HepG2 (cell line): ENCODE measurements around the gene TP73. TPM values are rescaled to one million over a fixed set of nuclear protein-coding genes. Genes with fewer than 3 reads are reported as not detected.

Experiments
- ATAC-seq: fragments of 200-7000 bp; cut with Tn5 transposase; 3 replicates; pipeline ENCODE4 v1.9.1; 2020; ENCODE audit warnings: mild to moderate bottlenecking, moderate library complexity
- BruUV-seq: library from RNA; stranded (reverse); fragments of 400-500 nt; replicated peaks from 2 replicates; lab custom pipeline; 2021; lab: Mats Ljungman, UMichigan
- CTCF ChIA-PET: fragments of 300-600 bp; formaldehyde crosslinking; extraction: SDS; loops from one replicate; lab custom pipeline; 2021; ENCODE audit warnings: low total read pairs, inconsistent platforms, low intra/inter-chr PET ratio; lab: Yijun Ruan, JAX
- POLR2A ChIA-PET: fragments of 350-600 bp; sonication (Branson Sonifier 250); formaldehyde crosslinking; loops from one replicate; lab custom pipeline; 2020; ENCODE audit warnings: antibody characterized with exemption, inconsistent platforms; lab: Yijun Ruan, JAX
- DNase-seq: peaks from one replicate; pipeline ENCODE4 v3.0.0-alpha.2; 2015; ENCODE audit warnings: low spot score
- FAIRE-seq: peaks from 3 replicates; lab custom pipeline; 2011; peaks lifted over from hg19 to GRCh38; lab: Jason Lieb, UNC
- H2AFZ ChIP-seq: one replicate; pipeline ENCODE4 v1.6.1; 2011; ENCODE audit warnings: low read length, inconsistent platforms
- H3K27ac ChIP-seq: fragments of 300-600 bp; 3 replicates; pipeline ENCODE4 v1.8.0; 2011; ENCODE audit warnings: mixed run types, mild to moderate bottlenecking, mixed read lengths, low read length, inconsistent platforms; ENCODE audit not compliant: insufficient read depth; ENCODE audit errors: extremely low read length
- H3K27me3 ChIP-seq, 2 experiments: fragments of 200-600 bp in 1 of 2; 2 replicates in 1 of 2; 3 replicates in 1 of 2; pipeline versions ENCODE4 v1.6.0 to v1.8.0; 2011; ENCODE audit warnings: low read length in 2 of 2, mild to moderate bottlenecking in 2 of 2, moderate library complexity in 2 of 2, inconsistent platforms in 1 of 2; ENCODE audit not compliant: insufficient read depth in 2 of 2, control insufficient read depth in 1 of 2
- H3K36me3 ChIP-seq, 2 experiments: fragments of 200-600 bp in 1 of 2; replicated peaks in 1 of 2; 2 replicates in 1 of 2; 3 replicates in 1 of 2; pipeline versions ENCODE4 v1.5.1 to v1.8.0; 2011; ENCODE audit warnings: low read length in 2 of 2, inconsistent platforms in 1 of 2; ENCODE audit not compliant: insufficient read depth in 2 of 2, control insufficient read depth in 1 of 2
- H3K4me1 ChIP-seq: 2 replicates; pipeline ENCODE4 v1.5.1; 2012; ENCODE audit warnings: low read length, inconsistent platforms; ENCODE audit not compliant: insufficient read depth
- H3K4me2 ChIP-seq: 2 replicates; pipeline ENCODE4 v1.6.0; 2011; ENCODE audit warnings: low read depth, low read length, inconsistent platforms
- H3K4me3 ChIP-seq, 3 experiments: fragments of 200-600 bp in 1 of 3; sonication (generic), shearing (Covaris generic) in 1 of 3; replicated peaks in 1 of 3; 2 replicates each; pipeline ENCODE4 v1.5.1; 2011 to 2016; ENCODE audit warnings: low read length in 3 of 3, inconsistent platforms in 2 of 3, low read depth in 2 of 3, mild to moderate bottlenecking in 2 of 3, control low read depth in 1 of 3, mixed read lengths in 1 of 3; ENCODE audit not compliant: insufficient read depth in 1 of 3
- H3K79me2 ChIP-seq: one replicate; pipeline ENCODE4 v1.6.1; 2011; ENCODE audit warnings: low read length, inconsistent platforms; ENCODE audit not compliant: insufficient read depth
- H3K9ac ChIP-seq: 2 replicates; pipeline ENCODE4 v1.6.0; 2011; ENCODE audit warnings: mild to moderate bottlenecking, low read depth, low read length, inconsistent platforms; ENCODE audit not compliant: insufficient read depth
- H3K9me3 ChIP-seq: 2 replicates; pipeline ENCODE4 v1.5.1; 2012; ENCODE audit warnings: mild to moderate bottlenecking, low read length
- H4K20me1 ChIP-seq: 2 replicates; pipeline ENCODE4 v1.6.0; 2011; ENCODE audit warnings: inconsistent platforms, mild to moderate bottlenecking, low read length, moderate library complexity; ENCODE audit not compliant: insufficient read depth
- BCL3 ChIP-seq: sonication (generic); formaldehyde crosslinking; IDR thresholded peaks from 2 replicates; pipeline ENCODE4 v1.5.1; 2020; ENCODE audit warnings: mild to moderate bottlenecking, missing genetic modification reagents, moderate library complexity
- GATAD2A ChIP-seq: IDR thresholded peaks from 2 replicates; pipeline ENCODE4 v1.6.1; 2016
- GPBP1L1 ChIP-seq: sonication (generic); formaldehyde crosslinking; IDR thresholded peaks from 2 replicates; pipeline ENCODE4 v1.5.0; 2020; ENCODE audit warnings: mild to moderate bottlenecking, missing genetic modification reagents
- KAT2B ChIP-seq: fragments of 150-350 bp; IDR thresholded peaks from 2 replicates; pipeline ENCODE4 v1.6.1; 2014; ENCODE audit warnings: low read depth, low read length, borderline replicate concordance
- MAFG ChIP-seq: sonication (generic); formaldehyde crosslinking; IDR thresholded peaks from 2 replicates; pipeline ENCODE4 v1.5.1; 2020; ENCODE audit warnings: mild to moderate bottlenecking, missing genetic modification reagents
- MBD4 ChIP-seq: IDR thresholded peaks from 2 replicates; pipeline ENCODE4 v1.6.1; 2012; ENCODE audit warnings: low read length, inconsistent platforms, borderline replicate concordance
- NFE2L2 ChIP-seq: fragments of 150-350 bp; IDR thresholded peaks from 2 replicates; pipeline ENCODE4 v1.6.1; 2014; ENCODE audit warnings: low read length
- RBFOX2 ChIP-seq: fragments of 200-400 bp; formaldehyde crosslinking; IDR thresholded peaks from 2 replicates; pipeline ENCODE4 v1.6.1; 2017; ENCODE audit warnings: low read depth, mild to moderate bottlenecking, low read length
- SKIL ChIP-seq: sonication (generic); formaldehyde crosslinking; IDR thresholded peaks from 2 replicates; pipeline ENCODE4 v1.8.0; 2022; ENCODE audit warnings: missing genetic modification reagents, mild to moderate bottlenecking, moderate library complexity, borderline replicate concordance
- THAP11 ChIP-seq: IDR thresholded peaks from 2 replicates; pipeline ENCODE4 v1.6.1; 2016; ENCODE audit warnings: missing biosample characterization, missing genetic modification reagents
- ZBTB4 ChIP-seq: sonication (generic); formaldehyde crosslinking; IDR thresholded peaks from 2 replicates; pipeline ENCODE4 v1.4.0; 2020; ENCODE audit warnings: missing genetic modification reagents, mild to moderate bottlenecking, borderline replicate concordance
- ZBTB44 ChIP-seq: sonication (generic); formaldehyde crosslinking; IDR thresholded peaks from 2 replicates; pipeline ENCODE4 v1.4.0; 2020; ENCODE audit warnings: missing genetic modification reagents
- ZNF326 ChIP-seq: sonication (generic); formaldehyde crosslinking; IDR thresholded peaks from 2 replicates; pipeline ENCODE4 v1.4.0; 2020; ENCODE audit warnings: missing genetic modification reagents, borderline replicate concordance
- ZNF431 ChIP-seq: sonication (generic); formaldehyde crosslinking; IDR thresholded peaks from 2 replicates; pipeline ENCODE4 v1.9.0; 2022; ENCODE audit warnings: missing genetic modification reagents, low read depth, mild to moderate bottlenecking, borderline replicate concordance
- WGBS: methylation state at CpG from one replicate; pipeline ENCODE4 v1.1.6; 2017; ENCODE audit warnings: low lambda C conversion rate; 5-methylcytosine and 5-hydroxymethylcytosine counted together
- in situ Hi-C: cut with HindIII; loops from 2 replicates; pipeline ENCODE4 v1.10.0; 2017; ENCODE audit warnings: low pct_unique_long_range_greater_than_20kb; ENCODE audit not compliant: extremely low pct_ligation_motif_present
- intact Hi-C: fragments of 100-400 bp; cut with micrococcal nuclease; formaldehyde crosslinking; loops from one replicate; pipeline ENCODE4 v1.10.0; 2022; ENCODE audit not compliant: unreplicated experiment
- polyA plus RNA-seq, 8 experiments: library from polyadenylated mRNA; depleted of rRNA in 3 of 8; stranded (reverse) in 7 of 8; unstranded in 1 of 8; fragments of >200 nt; fragmentation: Illumina TruSeq in 4 of 8; extraction: Trizol in 4 of 8; gene quantifications; 2 replicates each; pipeline versions ENCODE4 v1.2.1 to v1.2.3, GENCODE V29; 2011 to 2016; ENCODE audit warnings: low read depth in 4 of 8, missing spikeins in 1 of 8, mixed read lengths in 1 of 8; ENCODE audit not compliant: insufficient read depth in 1 of 8
- total RNA-seq, 5 experiments: library from RNA; depleted of rRNA; stranded (reverse); fragments of >200 nt; fragmentation: Illumina TruSeq; extraction: Trizol; gene quantifications; 2 replicates each; pipeline ENCODE4 v1.2.3, GENCODE V29; 2016; ENCODE audit warnings: low read depth in 1 of 5

The TP73 gene
- total and polyA plus RNA-seq, 2 of the 13 experiments (the other 11 are each of a cell fraction or from before 2014, with no cell fraction given) = 0.49 to 1.1 TPM

- peaks cover 38% of the 10 kb centered on the region for H3K4me1 ChIP-seq
- H2AFZ ChIP-seq = no peak overlapping the region
- no peak overlapping the region for H3K9ac ChIP-seq
- in situ Hi-C loops = no loop called here
- DNase-seq (no peak), ATAC-seq (no peak), FAIRE-seq (no peak)
- H3K9me3 ChIP-seq = no peaks in the 10 kb centered on the region
- H3K4me2 ChIP-seq = no peak overlapping the region
- 83% methylated on average over 2 of the region's 14 CpGs for WGBS
- intact Hi-C loops = no loop called here
- no TSS peak for BruUV-seq
- no peak overlapping the region for H3K4me3 ChIP-seq
- peaks cover 3% of the 10 kb centered on the region; the same call in 1 of the 2 replicates for H4K20me1 ChIP-seq
- ChIA-PET POLR2A (interaction anchor here (1.0 kb wide), 1 partner anchor 17 kb away, joined by 3 read pairs; the partner anchor contains the start of gene TP73), CTCF (no interaction called here)
- no peaks in the 10 kb centered on the region for H3K36me3 ChIP-seq
- H3K27ac ChIP-seq = no peak overlapping the region
- no peaks in the 10 kb centered on the region; a peak in 1 of 5 replicates for H3K27me3 ChIP-seq
- H3K79me2 ChIP-seq = no peaks in the 10 kb centered on the region
- TF ChIP-seq ZNF326 (CRISPR knock-in tag) = no peak
- TF ChIP-seq NFE2L2 = no peak
- no peak for TF ChIP-seq GPBP1L1 (CRISPR knock-in tag)
- TF ChIP-seq THAP11 = no peak
- TF ChIP-seq KAT2B = no peak
- no peak for TF ChIP-seq BCL3 (CRISPR knock-in tag)
- no peak for TF ChIP-seq GATAD2A (CRISPR knock-in tag)
- no peak for TF ChIP-seq SKIL (CRISPR knock-in tag)
- no peak for TF ChIP-seq MBD4
- TF ChIP-seq RBFOX2 = no peak
- no peak for TF ChIP-seq MAFG (CRISPR knock-in tag)
- TF ChIP-seq ZNF431 (CRISPR knock-in tag) = no peak
- no peak for TF ChIP-seq ZBTB4
- TF ChIP-seq ZBTB44 (CRISPR knock-in tag) = no peak
These were observed 17.1 kb downstream of the TP73 start for GRCh38 chr1:3669421-3669821.
